GM19328 (cell line): ENCODE measurements around the gene WDR19.
"Not testable (repeated sequence)": the region's sequence is repeated elsewhere in the genome, so short reads cannot be mapped to it uniquely, and the experiment has no call there.

Source experiments
- ATAC-seq: cut with Tn5 transposase; IDR thresholded peaks from one replicate; pipeline ENCODE4 v1.9.1; 2021; ENCODE audit warnings: mild to moderate bottlenecking, moderate library complexity; ENCODE audit not compliant: unreplicated experiment

The WDR19 gene

GRCh38 chr4:39232100-39232499 lies 49.8 kb downstream of the WDR19 start:
- no peak for ATAC-seq

- no peak for ATAC-seq
These were observed 50.8 kb downstream of the WDR19 start for GRCh38 chr4:39233114-39233513.

GRCh38 chr4:39233783-39234182 lies 51.5 kb downstream of the WDR19 start:
- ATAC-seq = no peak

GRCh38 chr4:39235021-39235420 lies 52.7 kb downstream of the WDR19 start:
- no peak for ATAC-seq

- no peak for ATAC-seq
These were observed 53.4 kb downstream of the WDR19 start for GRCh38 chr4:39235696-39236095.

- ATAC-seq = no peak
These were observed 54.9 kb downstream of the WDR19 start for GRCh38 chr4:39237179-39237578.

- ATAC-seq = no peak
These were observed 61.1 kb downstream of the WDR19 start for GRCh38 chr4:39243462-39243861.

GRCh38 chr4:39255266-39255665 lies 72.9 kb downstream of the WDR19 start:
- ATAC-seq = no peak

- ATAC-seq = no peak
These were observed 73.5 kb downstream of the WDR19 start for GRCh38 chr4:39255871-39256270.

- no peak for ATAC-seq
These were observed 74.1 kb downstream of the WDR19 start for GRCh38 chr4:39256436-39256835.

- ATAC-seq = no peak
These were observed 77.4 kb downstream of the WDR19 start for GRCh38 chr4:39259571-39260330.

- no peak for ATAC-seq
These were observed 81.6 kb downstream of the WDR19 start for GRCh38 chr4:39263895-39264294.

GRCh38 chr4:39274503-39274902 lies 92.2 kb downstream of the WDR19 start:
- ATAC-seq = no peak

- ATAC-seq = not testable (repeated sequence)
These were observed 95.3 kb downstream of the WDR19 start for GRCh38 chr4:39277661-39278060.

GRCh38 chr4:39278476-39278875 lies 96.1 kb downstream of the WDR19 start:
- ATAC-seq = no peak

- no peak for ATAC-seq
These were observed 97.1 kb downstream of the WDR19 start for GRCh38 chr4:39279416-39279815.

GRCh38 chr4:39280770-39281169 lies 98.4 kb downstream of the WDR19 start:
- ATAC-seq = no peak

GRCh38 chr4:39285111-39285795 lies 102.9 kb downstream of the WDR19 start:
- no peak for ATAC-seq

GRCh38 chr4:39285853-39286252 lies 103.5 kb downstream of the WDR19 start:
- no peak for ATAC-seq

- no peak for ATAC-seq
These were observed 103.9 kb downstream of the WDR19 start for GRCh38 chr4:39286263-39286662.

GRCh38 chr4:39287223-39287622 lies 104.9 kb downstream of the WDR19 start:
- ATAC-seq = no peak

- no peak for ATAC-seq
These were observed 109.4 kb downstream of the WDR19 start for GRCh38 chr4:39291686-39292085.
